Peyer's patch (tissue), 4 donors: ENCODE measurements around the gene TCEANC.

Experiments used
- POLR2A ChIP-seq, 2 donors: fragments of 450-650 bp; IDR thresholded peaks; one replicate each; pipeline ENCODE4 v1.5.1; 2017; ENCODE audit warnings: antibody characterized with exemption in 2 of 2, mild to moderate bottlenecking in 2 of 2, moderate library complexity in 2 of 2
- TF ChIP-seq, protein P1 (sequence below), 6 experiments: fragments of 450-650 bp in 4 of 6; fragments of 200-600 bp in 2 of 6; sonication (generic) in 1 of 6; IDR thresholded peaks; one replicate each; pipeline ENCODE4 v1.5.1; 2017 to 2019; ENCODE audit warnings: antibody characterized with exemption in 6 of 6, mild to moderate bottlenecking in 3 of 6, moderate library complexity in 1 of 6

DNA sequence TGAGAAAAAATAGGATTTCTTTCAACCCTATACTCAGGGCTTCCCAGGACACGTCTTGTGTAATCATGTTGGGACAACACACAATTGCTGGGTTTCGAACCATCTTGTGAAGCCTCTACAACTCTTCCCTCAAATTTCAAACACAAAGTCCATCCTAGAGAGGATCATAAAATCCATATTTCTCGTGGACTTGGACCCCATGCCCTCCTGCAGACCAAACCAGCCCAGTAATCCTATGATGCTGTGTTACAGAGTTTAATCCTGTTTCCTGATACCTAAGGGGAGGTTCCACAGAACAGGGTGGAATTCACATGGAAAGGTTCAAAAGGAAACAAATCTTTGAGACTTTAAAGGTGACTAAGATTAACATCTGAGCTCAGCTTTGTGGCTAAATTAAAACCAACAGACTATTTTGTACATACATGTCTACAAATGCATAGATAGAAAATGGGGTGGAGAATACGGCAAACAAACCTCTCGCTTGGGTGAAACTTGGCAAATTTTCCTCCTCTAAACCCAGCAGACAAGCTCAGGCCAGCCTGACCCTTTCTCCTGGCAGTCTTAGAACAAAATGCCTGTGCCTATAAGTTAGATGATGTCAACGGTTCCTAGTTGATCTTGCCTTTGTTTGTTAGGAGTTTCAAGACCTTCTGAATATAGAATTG lies 45.5 kb upstream of the TCEANC start:
- TF ChIP-seq, protein P1, sequence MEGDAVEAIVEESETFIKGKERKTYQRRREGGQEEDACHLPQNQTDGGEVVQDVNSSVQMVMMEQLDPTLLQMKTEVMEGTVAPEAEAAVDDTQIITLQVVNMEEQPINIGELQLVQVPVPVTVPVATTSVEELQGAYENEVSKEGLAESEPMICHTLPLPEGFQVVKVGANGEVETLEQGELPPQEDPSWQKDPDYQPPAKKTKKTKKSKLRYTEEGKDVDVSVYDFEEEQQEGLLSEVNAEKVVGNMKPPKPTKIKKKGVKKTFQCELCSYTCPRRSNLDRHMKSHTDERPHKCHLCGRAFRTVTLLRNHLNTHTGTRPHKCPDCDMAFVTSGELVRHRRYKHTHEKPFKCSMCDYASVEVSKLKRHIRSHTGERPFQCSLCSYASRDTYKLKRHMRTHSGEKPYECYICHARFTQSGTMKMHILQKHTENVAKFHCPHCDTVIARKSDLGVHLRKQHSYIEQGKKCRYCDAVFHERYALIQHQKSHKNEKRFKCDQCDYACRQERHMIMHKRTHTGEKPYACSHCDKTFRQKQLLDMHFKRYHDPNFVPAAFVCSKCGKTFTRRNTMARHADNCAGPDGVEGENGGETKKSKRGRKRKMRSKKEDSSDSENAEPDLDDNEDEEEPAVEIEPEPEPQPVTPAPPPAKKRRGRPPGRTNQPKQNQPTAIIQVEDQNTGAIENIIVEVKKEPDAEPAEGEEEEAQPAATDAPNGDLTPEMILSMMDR (IDR thresholded peaks at IDR 0.05), result no peak
- TF ChIP-seq POLR2A (IDR thresholded peaks at IDR 0.05), result no peak
